Limb (tissue), 2 donors: ENCODE results near the gene SEC61B.

Source experiments
- DNase-seq, 2 donors: peaks; one replicate each; pipeline ENCODE4 v3.0.0-alpha.2; 2016; ENCODE audit errors: extremely low spot score in 2 of 2

Gene SEC61B

GRCh38 chr9:99221621-99222415 is at the start of gene SEC61B, which contains the start of gene ALG2:
TSS of gene SEC61B (plus strand) at chr9:99222282. CDS start at chr9:99222364, 82 bp downstream.
TSS of gene ALG2 (minus strand) at chr9:99221942. CDS start at chr9:99221894, 48 bp downstream.
- DNase-seq, result peak; percentile 96

GRCh38 chr9:99173570-99174504 is 48.2 kb upstream of the SEC61B start:
- DNase-seq, result no peak

GRCh38 chr9:99176527-99177013 is 45.5 kb upstream of the SEC61B start:
- DNase-seq, result no peak

GRCh38 chr9:99177576-99178366 is 44.3 kb upstream of the SEC61B start:
- DNase-seq, result no peak

GRCh38 chr9:99178912-99179872 is 42.9 kb upstream of the SEC61B start:
- no peak for DNase-seq

GRCh38 chr9:99180199-99180598 is 41.9 kb upstream of the SEC61B start:
- no peak for DNase-seq

GRCh38 chr9:99180662-99181061 is 41.4 kb upstream of the SEC61B start:
- no peak for DNase-seq

- no peak for DNase-seq
These were observed 40.9 kb upstream of the SEC61B start for GRCh38 chr9:99181206-99181605.

GRCh38 chr9:99181621-99182020 is 40.5 kb upstream of the SEC61B start:
- DNase-seq, result no peak

- DNase-seq, result no peak
These were observed 39.7 kb upstream of the SEC61B start for GRCh38 chr9:99182356-99182755.

GRCh38 chr9:99183616-99184015 is 38.5 kb upstream of the SEC61B start:
- no peak for DNase-seq

- DNase-seq, result no peak
These were observed 38.0 kb upstream of the SEC61B start for GRCh38 chr9:99184110-99184474.

- DNase-seq, result peak; percentile 90
These were observed 37.4 kb upstream of the SEC61B start for GRCh38 chr9:99184475-99185347.

- DNase-seq, result no peak
These were observed 36.8 kb upstream of the SEC61B start for GRCh38 chr9:99185348-99185632.

GRCh38 chr9:99185934-99186333 is 36.1 kb upstream of the SEC61B start:
- no peak for DNase-seq

GRCh38 chr9:99187311-99187710 is 34.8 kb upstream of the SEC61B start:
- no peak for DNase-seq

GRCh38 chr9:99189186-99189585 is 32.9 kb upstream of the SEC61B start:
- no peak for DNase-seq

- DNase-seq, result no peak
These were observed 32.0 kb upstream of the SEC61B start for GRCh38 chr9:99189887-99190596.
